Muscle of arm (tissue), 12 donors: Measurements from ENCODE around the gene MELK. TPM values are rescaled to one million over a fixed set of nuclear protein-coding genes. Genes with fewer than 3 reads are reported as not detected.

Source experiments
- DNase-seq: peaks from one replicate; pipeline ENCODE4 v3.0.0-alpha.2; 2013
- polyA plus RNA-seq, 12 donors: library from polyadenylated mRNA; unstranded; fragments of 120-200 nt; gene quantifications; one replicate each; pipeline ENCODE4 v1.2.1, GENCODE V29; 2013; ENCODE audit not compliant: insufficient read length in 12 of 12

The MELK gene
- polyA plus RNA-seq, 12 donors: 6.9 to 17.9 (median 11.7) TPM; not detected in 1

DNA sequence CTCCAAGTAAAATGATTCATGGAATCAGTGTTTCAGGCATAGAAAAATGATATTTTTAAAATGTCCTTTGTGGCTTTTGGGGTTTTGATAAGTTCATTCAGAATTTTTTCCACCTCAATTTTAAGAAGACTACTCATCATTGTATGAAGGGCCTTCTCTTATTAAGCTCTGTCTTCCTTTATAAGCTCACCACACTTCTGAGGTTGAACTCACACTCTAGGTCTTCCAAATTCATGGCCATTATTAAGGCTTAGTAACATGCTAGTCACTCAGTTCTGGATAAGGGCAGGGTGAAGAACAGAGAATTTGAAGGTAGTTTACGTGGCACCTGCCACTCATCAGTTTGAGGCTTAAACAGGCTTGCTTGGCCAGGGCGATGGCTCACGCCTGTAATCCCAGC lies 4.2 kb downstream of the MELK start:
- DNase-seq: no peak

DNA sequence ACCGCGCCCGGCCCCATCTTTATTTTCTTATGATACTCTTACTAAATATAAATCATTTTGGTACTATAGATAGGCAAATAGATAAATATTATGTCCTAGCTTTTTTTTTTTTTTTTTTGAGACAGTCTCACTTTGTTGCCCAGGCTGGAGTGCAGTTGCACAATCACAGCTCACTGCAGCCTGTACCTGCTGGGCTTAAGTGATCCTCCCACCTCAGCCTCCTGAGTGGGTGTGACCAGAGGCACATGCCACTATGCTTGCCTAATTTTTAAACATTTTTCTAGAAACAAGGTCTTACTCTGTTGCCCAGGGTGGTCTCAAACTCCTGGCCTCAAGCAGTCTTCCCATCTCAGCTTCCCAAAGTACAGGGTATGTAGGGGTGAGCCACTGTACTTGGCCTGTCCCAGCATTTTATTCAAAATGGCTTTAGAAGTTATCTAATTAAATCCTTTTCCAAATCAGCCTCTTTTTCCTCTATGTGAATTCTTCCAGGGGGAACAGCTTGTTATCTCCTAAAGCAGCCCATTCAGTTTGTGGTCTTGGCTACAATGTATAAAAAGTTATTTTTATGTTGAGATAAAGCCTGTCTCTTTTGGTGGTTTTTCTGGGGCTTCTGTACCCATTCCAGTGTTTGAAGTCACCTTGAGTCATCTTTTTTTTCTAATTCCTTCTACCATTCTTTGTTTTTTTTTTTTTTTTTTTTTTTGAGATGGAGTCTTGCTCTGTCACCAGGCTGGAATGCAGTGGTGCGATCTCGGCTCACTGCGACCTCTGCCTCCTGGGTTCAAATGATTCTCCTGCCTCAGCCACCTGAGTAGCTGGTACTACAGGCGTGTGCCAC lies 12.1 kb downstream of the MELK start:
- DNase-seq: no peak

DNA sequence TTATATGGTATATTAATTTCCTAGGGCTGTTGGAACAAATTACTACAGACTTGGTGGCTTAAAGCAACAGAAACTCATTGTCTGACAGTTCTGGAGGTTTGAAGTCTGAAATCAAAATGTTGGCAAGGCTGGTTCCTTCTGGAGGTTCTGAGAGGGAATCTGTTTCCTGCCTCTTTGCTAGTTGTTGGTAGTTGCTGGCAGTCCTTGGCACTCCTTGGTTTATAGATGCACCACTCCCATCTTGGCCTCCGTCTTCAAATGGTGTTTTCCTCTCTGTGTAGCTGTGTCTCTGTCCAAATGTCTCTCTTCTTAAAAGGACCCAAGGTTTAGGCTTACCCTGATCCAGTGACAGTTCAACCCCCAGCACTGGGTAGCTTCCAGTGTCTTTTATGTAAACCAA lies 17.5 kb downstream of the MELK start:
- no peak for DNase-seq

DNA sequence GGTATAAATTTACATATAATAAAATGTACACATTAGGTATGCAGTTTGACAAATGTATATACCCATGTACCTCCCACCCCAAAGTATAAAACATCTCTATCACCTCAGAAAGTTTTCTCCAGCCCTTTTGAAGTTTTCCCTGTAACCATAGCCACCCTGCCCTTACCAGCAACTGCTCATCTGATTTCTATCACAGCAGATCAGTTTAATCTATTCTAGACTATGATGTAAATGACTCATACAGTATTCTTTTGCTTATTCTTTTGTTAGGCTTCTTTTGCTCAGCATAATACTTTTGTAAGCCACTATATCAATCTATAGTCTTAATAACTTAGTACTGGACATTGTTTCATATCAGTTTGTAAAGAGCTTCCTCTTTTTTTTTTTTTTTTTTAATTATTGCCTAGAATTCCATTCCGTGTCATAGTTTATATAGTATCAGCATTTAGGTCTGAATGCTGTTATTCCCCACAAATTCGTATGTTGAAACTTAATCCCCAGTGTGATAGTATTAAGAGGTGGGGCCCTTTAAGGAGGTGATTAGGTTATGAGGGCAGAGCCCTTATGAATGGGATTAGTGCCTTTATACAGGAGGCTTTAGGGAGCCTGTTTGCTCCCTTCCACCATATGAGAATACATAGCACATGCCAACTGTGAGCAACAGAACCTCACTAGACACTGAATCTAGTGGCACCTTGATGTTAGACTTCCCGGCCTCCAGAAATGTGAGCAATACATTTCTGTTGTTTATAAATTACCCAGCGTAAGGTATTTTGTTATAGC lies 20.3 kb downstream of the MELK start:
- no peak for DNase-seq

DNA sequence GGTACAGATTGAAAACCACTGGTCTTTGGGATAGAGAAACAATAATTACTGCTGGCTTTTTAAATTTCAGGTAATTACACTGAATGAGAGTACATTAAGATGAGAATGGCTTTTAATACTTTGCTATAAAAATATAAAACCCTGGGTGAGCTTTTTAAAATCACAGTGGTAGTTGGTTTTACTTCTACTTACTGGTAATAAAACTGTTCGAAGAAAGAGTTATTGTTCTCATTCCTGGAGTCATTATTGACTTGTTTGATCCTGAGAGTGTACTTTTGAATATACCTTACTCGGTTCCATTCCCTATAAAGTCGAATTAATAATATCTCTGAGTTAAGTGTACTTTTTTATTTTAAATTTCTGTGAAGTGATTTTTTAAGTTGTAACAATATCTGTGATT lies 21.5 kb downstream of the MELK start:
- no peak for DNase-seq

DNA sequence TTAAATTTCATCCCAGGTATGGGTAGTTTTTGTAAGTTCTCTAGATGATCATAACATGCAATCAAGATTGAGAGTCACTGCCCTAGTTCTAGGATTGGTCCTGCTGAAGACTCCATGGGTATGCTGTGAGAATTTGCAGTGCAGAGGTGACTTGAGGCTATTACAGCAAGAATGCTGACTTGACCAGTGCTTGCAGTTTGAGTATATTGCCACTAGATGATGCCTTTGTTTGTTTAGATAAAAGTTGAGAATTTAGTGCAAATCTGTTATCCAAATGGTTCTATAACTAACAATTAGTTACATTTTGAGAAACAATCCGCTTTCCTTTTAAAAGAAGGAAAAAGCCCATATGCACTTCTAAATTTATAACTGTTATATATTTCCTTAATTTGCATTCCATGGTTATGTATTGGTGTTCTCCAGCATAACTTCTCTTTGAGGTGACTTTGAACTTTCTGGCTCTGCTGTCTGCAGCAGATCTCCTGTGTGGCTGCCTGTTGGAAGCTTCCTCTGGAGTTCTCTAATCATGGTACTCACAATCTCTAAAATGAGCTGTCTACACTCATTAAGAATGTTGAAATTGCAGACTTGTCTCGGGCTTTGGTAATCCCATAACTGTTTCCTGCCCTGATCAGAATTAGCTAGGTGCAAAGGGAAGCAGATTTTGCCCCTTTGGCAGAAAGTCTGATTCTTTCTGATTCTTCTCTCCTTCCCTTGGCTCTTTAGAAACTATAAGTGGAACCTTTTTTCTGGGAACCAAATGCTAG lies 24.9 kb downstream of the MELK start:
- peak; percentile 1 for DNase-seq

DNA sequence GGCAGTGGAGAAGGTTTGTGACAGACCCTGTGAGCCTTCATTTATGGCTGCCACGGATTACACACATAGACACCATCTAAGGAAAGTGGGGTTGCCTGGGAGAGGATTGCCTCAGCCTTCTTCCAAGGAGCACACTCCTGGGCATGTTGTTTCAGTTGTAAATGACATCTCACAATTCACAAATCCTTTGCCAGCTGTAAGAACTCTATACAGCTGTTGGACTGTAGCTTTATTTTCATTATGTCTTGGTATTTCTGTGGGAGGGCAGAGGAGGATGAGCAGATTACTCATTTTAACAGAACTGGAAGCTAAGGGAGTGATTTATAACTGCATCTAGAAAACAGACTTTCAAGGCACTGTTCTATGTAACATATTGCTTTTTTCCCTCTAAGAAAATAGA lies 25.6 kb downstream of the MELK start:
- no peak for DNase-seq

DNA sequence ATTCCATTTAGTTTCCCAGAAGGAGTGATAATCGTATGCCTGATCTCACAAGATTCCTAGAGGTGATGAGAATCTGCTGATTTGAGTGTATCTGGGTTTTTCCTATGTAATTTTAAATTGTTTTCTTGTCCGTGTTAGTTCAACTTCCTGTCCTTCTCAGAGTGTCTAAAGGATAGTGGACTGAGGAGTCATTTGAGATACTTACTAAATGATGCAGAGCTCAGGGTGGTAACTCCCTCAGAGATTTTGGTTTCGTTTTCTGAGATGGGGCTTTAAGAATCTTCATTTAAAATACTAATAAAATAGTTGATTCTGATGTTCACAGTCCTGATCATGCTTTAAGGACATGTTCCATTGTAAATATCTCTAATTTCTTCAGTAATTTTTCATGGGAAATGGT lies 30.3 kb downstream of the MELK start:
- no peak for DNase-seq

DNA sequence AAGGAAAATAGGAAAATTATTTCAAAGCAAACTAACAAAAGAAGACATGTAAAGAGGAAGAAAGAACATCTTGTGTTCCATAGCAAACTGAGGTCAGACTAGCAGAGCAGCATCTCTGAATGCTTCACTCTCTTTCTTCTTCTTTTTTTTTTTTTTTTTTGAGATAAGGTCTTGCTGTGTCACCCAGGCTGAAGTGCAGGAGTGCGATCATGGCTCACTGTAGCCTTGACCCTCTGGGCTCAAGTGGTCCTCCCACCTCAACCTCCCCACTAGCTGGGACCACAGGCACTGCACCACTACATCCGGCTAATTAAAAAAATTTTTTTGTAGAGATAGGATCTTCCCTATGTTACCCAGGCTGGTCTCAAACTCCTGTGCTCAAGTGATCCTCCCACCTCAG lies 36.6 kb downstream of the MELK start:
- DNase-seq: no peak

DNA sequence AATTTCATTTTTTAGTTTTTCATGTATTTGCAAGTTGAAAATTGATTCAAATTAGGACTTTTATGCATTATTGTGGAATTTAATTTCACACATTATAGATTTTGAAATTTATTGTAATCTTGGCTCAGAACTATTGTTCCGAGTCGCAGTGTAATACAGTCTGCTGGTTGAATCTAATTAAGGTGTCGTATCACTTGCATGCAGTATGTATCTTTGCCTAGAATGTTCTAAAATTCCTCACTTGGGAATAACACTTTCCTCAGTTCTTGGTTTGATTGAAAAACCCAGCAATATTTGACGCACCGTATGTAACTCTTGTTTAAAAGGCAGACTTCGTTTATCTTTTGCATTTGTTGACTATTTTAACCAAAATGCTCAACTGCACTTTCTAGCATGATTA lies 49.4 kb downstream of the MELK start:
- DNase-seq: no peak

DNA sequence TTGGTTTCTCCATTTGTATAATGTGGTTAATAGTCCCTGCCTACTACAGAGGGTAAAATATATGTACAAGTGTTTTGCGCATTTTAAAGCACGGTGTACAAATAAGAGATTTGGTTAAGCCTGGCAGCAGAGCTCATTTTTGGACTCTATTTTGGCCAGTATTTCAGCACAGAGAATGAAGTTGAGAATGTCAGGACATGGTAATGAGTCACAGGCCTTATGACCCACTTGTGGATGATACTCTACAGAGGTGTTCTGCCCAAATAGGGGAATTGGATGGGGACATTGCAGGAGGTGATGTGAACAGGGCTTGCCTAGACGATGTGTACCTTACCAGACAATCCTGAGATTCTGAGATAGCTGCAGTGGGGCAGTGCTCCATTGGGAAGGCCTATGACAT lies 50.6 kb downstream of the MELK start:
- no peak for DNase-seq

DNA sequence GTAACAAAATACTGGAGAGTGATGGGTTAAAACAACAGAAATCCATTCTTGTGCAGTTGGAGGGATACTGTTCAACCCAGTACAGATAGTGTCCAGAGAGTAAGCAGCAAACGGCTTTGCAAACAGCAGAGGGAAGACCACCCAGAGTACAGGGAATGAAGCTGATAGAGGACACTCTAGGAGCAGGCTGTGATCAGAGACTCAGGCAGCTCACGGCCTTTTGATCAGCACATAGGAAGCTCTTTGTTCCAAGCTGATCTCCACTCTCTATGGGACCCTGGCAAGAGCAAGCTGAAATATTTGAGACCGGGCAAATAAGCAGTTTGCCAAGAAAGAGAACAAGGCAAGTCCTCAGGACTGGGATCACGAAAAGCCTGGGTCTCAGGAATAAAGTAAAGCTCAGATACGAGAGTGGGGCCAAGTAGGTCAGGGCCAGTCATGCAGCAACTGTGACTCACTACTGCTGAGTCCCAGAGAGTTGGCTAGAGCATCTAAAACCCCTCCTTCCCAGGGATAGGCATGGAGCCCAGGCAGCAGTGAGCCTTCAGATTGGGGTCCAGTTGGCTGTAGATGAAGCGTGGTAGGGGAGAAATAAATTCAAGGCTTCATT lies 52.4 kb downstream of the MELK start:
- peak; percentile 45 for DNase-seq

DNA sequence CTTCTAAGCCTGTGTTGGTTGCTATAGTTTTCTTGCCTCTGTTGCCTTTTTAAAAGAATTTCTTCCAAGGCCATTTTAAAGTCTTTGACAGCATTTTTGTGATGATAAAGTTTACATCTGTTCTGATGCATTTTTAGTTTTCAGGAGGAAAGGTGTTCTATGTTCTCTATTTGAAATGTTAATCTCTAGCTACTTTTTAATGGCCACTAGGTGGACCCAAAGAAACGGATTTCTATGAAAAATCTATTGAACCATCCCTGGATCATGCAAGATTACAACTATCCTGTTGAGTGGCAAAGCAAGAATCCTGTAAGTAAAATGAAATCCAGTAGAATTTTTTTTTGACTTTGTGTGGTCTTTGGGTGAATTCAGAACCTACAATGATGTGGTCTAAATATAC lies 60.2 kb downstream of the MELK start:
- peak; percentile 1 for DNase-seq

DNA sequence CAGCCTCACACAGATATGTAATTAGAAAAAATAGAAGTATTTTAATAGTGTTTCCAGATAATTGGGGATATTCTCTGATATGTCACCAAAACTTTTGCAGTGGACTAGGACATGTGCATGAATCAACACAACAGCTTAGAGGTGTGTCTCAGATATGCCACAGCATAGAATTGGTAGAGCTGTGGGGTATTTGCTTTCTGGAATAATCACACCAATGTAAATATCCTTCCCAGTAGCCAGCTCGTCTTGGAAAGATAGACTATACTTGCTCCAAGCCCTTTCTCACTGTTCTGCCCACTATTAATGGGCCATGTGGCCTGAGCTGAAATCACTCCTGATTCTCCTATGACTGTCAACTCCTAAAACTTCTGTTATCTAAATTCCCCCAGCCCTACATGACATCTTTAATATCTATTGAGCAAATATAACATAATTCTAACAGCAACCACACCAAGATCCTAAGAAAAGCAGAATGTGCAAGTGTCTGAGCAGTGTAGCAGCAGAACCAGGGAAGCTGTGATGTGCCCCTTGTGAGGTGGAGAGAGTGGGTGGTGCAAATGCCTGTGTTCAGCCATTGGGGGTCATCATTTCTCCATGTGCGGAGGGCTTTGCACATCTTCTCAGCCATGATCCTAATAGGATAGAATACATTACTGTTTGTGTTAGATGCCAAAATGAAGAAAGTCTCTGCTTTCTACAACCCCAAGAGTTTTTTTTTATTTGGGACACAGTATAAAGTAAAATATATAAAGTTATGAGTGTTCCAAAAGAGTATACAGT lies 65.0 kb downstream of the MELK start:
- DNase-seq: no peak

DNA sequence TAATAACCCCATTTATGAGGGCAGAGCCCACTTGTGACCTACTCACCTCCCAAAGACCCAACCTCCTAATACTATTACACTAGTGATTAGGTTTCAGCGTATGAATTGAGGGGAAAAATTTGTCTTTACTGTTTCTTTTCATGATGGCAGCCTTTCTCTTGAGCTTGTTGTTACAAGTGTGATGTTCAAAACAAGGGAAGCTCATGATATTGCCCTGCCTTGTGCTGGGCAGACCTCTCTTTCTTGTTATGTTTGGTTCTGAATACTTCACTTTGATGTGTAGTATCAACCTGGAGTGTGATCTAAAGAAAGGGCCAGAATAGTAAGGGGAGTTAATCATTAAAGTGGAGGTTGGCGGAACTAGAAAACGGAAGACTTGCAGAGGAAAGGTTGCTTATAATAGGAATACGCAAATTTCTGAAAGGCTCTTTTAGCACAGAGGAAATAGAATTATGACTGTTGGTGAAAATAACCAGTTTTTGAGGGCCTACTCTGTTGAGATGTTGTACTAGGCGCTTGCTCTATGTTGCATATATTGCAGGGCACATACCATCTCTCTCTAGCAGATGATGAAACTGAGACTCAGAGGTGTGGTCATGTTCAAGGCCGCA lies 68.2 kb downstream of the MELK start:
- no peak for DNase-seq

DNA sequence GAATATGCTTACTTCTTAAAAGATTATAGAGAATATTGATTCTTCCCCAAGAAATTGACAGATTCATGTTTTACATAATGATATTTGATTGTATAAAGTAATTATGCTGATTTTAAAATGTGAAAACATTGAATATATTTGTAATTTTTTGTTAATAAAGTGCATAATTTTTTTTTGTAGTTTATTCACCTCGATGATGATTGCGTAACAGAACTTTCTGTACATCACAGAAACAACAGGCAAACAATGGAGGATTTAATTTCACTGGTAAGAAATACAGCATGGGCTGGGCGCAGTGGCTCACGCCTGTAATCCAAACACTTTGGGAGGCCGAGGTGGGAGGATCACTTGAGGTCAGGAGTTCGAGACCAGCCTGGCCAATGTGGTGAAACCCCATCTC lies 70.1 kb downstream of the MELK start:
- DNase-seq: no peak

DNA sequence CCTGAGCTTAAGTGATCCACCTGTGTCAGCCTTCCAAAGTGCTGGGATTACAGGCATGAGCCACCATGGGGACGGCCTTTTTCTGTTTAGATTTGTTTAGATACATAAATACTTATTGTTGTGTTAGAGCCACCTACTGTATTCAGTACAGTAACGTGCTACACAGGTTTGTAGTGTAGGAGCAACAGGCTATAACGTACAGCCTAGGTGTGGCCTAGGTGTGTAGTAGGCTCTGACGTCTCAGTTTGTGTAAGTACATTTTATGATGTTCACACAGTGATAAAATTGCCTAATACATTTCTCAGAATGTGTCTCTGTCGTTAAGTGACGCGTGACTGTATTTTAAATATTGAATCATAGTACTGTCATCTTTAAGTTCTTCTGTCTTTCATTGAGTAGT lies 84.1 kb downstream of the MELK start:
- no peak for DNase-seq

DNA sequence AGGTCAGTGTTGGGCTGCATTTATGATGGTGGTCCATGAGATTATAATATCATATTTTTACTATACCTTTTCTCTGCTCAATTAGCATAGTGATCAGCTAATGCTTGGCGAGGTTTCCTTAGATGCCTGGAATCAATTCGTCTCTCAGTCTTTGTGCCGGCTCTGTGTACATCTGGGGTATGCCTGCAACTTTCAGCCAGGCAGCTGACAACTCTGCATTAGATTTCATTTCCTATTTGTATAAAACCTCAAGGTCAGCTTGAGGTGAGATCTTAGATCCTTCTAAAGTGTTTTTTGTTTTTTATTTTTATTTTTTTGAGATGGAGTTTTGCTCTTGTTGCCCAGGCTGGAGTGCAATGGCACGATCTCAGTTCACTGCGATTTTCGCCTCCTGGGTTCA lies 86.8 kb downstream of the MELK start:
- no peak for DNase-seq

DNA sequence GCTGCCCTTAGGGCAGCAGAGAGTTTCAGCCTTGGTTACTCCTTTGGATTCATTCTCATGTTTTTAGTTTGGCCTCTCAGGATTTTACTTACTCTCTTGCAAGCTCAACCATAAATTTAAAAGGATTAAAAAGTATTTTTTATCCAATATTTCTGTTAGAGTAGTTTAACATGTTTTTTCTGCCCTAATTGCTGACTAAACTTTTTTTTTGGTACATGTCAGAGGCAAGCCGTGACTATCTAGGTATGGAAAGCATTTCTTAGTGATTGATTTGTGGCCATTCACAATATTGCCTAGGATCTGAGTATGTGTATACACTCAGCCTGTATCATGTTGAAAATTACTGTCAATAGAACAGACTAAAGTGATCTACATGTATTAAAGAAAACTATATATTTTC lies 92.1 kb downstream of the MELK start:
- DNase-seq: no peak

DNA sequence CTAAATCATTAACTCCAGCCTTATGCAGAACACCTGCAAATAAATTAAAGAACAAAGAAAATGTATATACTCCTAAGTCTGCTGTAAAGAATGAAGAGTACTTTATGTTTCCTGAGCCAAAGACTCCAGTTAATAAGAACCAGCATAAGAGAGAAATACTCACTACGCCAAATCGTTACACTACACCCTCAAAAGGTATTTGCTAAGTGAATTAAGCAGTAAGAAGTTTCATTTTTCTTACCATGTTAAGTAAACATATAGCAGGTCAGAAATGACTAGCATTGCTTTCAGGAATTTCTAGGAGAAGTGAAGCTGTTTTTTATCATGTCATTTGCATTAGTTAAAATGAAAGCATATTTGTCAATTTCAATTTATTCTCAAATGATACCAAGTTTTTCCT lies 92.7 kb downstream of the MELK start:
- no peak for DNase-seq

DNA sequence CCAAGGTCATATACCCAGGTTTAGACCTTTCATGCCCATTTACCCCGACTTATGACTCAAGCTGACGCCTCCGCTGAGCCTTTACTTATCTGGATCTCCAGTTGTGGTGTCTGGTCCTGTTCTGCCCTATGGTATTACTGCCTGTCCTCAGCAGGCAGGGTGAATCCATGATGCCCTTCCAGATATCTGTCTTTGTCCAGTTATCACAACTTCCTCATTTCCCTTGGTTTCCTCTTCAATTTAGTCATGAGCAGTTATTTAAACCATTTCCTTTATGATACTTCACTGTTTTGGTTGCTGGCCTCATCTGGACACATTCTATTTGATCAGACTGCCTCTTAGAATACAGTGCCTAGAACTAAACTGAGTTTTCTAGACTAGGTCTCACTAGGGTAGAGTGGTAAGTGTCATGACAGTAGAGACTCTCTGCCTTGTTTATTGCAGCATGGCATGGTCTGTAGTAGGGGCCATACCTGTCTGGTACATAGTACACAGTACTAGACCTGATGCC lies 93.3 kb downstream of the MELK start:
- DNase-seq: no peak
